GM04504 (cell line): ENCODE measurements around the gene ABHD14A.

Experiments used
- DNase-seq: peaks from one replicate; pipeline ENCODE4 v3.0.0-alpha.2; 2012; ENCODE audit warnings: low read depth

Gene ABHD14A

DNA sequence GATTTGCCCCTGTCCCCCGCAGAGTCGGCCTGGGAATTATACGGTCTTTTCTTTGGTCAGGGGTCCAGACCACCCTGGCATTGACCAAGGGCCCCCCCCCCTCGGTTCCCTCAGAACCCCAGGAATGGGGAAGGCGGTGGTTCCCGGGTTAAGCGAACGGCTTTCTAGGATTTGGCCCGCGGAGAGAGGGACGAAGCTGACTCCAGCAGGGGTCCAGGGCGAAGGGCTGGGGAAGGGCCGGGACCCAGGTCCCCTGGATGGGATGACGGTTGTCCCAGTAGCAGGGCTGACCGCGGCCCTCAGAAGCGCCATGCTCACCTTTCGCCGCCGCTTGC is 33.4 kb upstream of the ABHD14A start:
- DNase-seq = no peak

DNA sequence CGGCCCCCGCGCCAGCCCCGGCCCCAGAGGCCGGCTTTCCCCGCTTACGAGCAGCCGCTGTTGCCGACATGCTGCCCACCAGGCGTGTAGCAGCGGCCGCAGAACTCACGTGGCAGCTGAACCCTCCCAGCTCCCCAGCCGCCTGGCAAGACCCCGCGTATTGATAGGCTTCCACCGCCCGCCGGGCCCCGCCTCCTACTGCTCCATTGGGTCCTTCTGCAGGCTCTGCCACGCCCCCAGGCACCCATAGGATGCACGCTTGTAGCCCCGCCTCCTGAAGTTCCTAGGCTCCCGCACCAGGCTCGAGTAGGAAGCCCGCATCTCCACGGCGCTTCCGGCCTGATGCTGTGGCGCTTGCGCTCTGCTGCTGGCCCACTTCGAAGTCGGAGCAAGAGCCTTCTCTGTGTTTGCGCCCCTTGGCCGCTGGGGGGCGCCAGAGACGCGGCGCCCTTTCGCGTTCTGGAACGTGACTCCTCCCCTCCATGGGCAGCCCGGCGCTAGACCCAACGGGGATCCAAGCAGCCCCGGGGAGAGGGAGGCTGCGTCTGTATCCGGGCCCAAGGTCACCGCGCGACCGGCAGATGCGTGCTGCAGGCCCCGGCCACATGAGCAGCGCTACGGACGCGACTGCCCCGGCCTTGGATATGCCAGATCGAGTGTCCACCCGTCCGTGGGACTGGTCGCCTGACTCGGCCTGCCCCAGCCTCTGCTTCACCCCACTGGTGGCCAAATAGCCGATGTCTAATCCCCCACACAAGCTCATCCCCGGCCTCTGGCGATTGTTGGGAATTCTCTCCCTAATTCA is 32.9 kb upstream of the ABHD14A start, which contains the start of the genes PARP3 and RRP9:
Gene PARP3, plus strand, starts transcription at position 566 of the 805 bp plus-strand sequence. CDS start 993 bp downstream, outside the sequence.
Gene RRP9, minus strand, starts transcription at position 107 of the 805 bp plus-strand sequence. Its CDS starts 37 bp downstream, at position 70.
- DNase-seq = peak; percentile 99

DNA sequence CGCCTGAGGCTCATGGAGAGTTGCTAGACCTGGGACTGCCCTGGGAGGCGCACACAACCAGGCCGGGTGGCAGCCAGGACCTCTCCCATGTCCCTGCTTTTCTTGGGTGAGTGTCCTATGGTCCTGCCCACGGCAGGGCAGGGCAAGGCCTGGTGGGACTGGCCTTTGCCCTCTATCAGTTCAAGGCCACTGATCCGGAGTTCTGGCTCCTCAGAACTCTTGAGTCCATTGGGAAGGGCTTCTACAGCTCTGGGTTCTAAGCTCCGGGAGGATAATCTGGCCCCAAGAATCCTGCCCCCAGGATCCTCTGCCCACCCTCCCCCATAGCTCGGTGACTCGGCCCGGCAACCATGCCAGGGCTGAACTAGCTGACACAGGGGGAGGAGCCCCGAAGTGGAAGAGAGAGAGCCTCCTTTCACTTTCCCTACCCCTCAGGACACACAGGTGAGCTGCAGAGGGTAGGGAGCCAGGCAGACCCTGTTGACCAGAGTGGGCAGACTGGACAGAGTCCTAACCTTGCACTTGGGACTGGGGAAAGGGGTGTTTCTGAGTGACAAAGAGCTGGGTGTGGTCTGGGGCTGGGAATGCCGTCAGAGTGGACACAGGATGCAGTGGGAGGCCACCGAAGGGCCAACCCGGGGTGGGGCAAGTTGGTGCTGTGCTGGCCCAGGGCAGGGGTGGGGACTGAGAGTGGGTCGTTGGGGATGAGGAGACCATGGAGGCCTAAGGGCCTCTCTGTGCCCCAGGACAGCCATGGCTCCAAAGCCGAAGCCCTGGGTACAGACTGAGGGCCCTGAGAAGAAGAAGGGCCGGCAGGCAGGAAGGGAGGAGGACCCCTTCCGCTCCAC is 32.0 kb upstream of the ABHD14A start:
- peak; percentile 57 for DNase-seq

DNA sequence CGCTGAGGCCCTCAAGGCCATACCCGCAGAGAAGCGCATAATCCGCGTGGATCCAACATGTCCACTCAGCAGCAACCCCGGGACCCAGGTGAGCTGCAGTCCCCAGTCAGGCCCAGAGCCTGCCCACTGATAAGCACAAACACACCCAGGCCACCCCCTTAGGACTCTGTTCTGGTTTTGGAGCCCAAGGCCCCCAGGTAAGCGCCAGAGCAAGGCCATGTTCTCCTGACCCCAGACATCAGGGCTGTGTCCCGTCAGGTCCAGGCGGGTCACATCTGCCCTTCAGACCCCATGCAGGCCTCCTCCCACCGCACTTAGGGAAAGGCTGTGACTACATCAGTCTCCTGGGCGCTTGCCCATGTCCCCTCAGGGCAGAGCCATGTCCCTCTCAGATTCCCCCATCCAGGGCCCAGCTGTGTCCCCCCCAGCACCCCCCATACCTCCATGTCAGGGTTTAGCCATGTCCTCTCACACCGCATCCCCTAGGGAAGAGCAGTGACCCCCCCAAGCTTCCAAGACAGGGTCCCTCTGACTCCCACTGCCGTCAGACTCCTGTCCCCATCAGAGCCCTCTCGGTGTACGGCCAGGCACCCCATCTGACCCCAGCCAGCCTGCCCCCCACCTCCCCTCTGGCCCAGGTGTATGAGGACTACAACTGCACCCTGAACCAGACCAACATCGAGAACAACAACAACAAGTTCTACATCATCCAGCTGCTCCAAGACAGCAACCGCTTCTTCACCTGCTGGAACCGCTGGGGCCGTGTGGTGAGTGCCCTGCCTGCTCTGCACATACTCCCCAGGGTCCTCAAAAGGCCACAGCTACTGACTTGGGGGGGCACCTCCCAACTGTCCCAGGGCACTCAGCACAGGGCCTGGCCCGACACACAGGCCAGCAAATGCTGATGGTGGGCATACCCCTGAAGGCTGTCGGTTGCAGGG is 31.1 kb upstream of the ABHD14A start:
- no peak for DNase-seq

DNA sequence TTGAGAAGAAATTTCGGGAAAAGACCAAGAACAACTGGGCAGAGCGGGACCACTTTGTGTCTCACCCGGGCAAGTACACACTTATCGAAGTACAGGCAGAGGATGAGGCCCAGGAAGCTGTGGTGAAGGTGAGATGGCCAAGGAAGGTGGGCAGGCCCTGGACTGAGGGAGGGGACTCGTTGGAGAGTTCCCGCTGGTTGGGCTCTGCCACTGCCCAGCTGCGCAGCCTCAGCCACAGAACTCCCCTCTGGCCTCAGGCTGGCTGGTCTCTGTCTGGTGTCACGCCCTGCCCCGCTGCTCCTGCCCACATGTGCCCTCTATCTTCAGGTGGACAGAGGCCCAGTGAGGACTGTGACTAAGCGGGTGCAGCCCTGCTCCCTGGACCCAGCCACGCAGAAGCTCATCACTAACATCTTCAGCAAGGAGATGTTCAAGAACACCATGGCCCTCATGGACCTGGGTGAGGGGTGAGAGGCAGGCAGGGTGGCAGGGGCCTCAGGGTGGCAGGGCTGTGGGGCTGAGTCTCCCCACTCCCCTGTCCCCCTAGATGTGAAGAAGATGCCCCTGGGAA is 30.3 kb upstream of the ABHD14A start:
- no peak for DNase-seq

DNA sequence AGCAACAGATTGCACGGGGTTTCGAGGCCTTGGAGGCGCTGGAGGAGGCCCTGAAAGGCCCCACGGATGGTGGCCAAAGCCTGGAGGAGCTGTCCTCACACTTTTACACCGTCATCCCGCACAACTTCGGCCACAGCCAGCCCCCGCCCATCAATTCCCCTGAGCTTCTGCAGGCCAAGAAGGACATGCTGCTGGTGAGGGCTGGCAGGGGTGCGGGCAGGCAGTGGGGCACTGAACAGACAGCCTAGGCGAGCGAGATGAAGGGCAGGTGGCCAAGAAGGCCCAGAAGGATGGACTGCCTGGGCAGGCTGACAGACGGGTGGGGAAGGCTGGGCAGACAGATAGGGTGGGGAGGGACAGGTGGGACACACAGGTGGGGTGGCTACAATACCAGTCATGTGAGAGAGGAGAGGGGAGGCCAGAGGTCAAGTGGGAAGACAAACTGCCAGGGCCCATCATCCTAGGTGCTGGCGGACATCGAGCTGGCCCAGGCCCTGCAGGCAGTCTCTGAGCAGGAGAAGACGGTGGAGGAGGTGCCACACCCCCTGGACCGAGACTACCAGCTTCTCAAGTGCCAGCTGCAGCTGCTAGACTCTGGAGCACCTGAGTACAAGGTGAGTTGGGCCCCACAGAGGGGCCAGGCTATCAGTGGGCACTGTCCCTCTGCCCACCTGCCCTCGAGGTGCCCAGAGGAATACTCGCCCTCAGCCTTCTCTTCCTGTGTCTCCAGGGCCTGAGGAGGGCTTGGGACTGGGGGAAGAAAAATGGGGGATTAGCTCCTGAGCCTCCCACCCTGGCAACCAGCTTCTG is 29.6 kb upstream of the ABHD14A start:
- no peak for DNase-seq

DNA sequence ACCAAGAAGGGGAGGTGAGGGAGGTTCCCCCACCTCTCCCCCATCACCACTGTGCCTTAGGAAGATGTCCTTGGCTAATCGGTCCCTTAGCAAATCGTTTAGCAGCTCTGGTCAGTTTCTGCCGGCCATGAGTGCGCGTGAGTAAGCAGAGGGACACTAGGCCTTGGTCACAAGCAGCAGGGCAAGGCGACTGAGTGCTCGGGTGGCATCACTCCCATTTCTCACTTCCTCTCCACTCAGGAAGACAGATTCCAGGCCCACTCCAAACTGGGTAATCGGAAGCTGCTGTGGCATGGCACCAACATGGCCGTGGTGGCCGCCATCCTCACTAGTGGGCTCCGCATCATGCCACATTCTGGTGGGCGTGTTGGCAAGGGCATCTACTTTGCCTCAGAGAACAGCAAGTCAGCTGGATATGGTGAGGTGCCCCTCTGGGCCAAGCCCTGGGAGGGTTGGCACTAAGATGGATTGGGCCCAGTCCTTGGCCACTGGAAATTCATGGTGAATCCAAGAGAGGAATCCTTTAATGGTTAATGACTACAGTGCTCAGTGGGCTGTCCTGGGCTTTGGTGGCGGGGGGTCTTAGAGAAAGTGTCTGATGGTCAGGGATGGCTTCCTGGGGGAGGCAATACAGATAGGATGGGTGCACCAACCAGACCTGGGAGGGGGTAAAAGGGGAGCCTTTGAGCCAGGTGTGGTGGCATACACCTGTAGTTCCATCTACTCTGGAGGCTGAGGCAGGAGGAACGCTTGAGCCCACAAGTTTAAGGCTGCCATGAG is 28.7 kb upstream of the ABHD14A start:
- no peak for DNase-seq

DNA sequence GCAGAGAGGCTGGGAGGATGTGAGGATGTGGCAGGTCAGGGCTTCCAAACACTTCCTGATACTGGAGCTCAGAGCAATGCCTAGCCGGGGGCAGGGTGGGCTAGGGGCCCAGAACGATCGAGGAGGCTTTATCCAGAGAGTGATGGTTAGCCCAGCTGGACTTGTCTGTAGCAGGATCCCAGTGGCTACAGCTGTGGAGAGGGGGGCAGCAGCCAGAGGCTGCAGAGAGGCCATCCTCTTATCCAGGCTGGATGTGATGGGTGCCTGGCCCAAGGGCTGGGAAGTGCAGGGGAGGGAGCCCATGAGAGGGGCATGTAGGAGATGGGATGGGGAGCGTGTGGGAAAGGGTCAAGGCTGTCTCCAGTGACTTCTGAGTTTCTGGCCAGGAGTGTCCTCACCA is 28.1 kb upstream of the ABHD14A start:
- DNase-seq = no peak

DNA sequence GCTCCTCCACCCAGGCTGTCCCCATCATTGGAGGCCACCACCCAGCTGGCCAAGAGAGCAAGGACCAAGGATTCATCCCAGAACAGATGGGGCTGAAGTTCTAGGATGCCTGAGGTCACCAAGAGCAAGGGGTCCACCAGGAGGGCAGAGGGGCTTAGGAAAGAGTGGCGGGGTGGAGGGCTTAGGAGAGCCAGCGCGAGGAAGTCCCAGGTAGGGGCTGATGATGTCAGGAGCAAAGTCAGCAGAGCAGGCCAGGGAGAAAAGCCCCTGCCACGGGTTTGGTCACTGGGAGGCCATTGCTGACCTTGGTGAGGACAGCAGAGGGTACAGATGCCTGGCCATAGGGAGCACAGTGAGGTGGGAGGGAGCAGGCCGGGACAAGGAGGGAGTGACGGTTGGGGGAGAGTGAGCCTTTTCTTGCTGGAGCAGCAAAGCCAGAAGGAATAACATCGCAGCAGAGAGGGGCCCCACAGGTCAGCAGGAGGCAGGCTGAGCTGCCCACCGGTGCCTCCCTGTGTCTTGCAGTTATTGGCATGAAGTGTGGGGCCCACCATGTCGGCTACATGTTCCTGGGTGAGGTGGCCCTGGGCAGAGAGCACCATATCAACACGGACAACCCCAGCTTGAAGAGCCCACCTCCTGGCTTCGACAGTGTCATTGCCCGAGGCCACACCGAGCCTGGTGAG is 27.5 kb upstream of the ABHD14A start:
- no peak for DNase-seq

DNA sequence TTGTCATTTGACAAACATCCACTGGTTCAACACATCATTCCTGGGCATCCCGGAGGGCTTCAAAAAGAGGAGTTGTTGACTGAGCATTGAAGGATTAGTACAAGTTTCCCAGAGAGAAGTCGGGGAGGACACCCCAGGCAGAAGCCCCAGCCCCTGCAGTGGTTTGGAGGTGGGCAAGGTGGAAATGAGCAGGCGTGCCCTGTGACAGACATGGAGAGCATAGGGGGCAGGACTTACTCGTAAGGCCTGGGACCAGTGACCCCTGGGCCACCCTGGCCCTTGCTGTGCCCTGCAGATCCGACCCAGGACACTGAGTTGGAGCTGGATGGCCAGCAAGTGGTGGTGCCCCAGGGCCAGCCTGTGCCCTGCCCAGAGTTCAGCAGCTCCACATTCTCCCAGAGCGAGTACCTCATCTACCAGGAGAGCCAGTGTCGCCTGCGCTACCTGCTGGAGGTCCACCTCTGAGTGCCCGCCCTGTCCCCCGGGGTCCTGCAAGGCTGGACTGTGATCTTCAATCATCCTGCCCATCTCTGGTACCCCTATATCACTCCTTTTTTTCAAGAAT is 26.8 kb upstream of the ABHD14A start:
- DNase-seq = no peak

DNA sequence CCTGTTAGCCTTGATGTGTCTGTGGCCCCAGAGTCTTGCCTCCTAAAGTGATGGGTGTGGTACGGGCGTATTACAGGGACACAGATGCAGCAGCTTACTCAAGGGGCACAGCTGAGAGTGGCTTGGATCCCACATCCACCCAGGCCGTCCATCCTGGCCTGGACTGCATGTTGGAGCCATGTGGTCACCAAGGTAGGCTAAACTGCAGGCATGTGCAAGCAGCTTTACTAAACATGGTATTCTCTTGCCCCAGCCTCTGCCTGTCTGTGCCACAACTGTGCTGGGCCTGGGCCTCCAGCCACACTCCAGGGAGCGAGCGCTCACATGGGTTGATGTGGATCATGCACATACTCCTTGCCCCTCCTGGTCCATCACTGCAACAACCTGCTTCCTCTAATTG is 25.7 kb upstream of the ABHD14A start:
- DNase-seq = no peak

DNA sequence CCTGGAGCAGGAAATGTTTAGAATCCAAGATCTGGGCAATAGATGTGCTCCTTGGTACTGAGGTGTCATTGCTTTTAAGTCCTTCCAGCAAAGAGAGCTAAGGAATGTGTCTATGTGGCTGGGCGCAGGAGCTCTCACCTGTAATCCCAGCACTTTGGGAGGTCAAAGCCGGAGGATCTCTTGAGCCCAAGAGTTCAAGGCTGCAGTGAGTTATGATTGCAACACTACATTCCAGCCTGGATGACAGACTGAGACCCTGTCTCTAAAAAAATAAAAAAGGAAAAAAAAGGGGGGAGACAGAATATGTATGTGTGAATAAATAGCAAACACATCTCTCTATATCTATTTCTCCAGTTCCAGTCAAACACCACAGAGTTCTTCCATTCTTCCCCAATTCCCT is 24.0 kb upstream of the ABHD14A start:
- no peak for DNase-seq

DNA sequence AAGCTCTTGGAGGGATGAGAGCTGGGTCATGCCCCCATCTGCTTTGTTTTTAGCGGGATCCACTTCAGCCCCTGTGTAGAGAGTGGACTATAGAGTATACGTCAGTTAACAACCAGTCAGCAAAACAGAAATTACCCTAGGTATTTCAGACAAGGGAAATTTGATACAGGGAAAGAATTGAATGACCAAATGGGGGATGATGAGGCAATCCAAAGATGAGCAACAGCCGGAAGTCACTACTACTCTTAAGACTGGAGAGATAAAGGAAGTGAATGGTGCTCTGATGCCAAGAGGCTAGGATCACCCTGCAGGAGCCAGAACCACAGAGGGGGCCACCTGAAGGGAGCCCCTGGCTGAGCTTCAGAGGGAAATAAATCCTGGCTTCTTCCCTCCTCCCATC is 21.4 kb upstream of the ABHD14A start:
- DNase-seq = no peak

DNA sequence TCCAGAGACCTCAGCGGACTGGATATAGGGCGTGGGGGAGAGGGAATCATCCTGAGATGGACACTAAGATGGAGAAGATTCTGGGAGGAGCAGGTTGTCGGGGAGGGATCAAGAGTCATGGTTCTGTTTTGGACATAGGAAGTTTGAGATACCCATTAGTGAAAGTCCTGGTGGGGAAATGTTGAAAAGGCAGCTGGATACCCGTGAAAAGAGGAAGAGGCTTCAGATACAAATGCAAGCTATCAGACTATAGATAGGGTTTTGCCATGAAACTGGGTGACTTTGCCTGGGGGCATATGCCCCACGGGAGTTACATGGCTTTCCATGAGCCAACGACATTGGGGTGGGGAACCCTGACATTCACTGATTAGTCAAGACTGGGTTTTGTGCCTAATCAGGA is 20.8 kb upstream of the ABHD14A start:
- DNase-seq = no peak

DNA sequence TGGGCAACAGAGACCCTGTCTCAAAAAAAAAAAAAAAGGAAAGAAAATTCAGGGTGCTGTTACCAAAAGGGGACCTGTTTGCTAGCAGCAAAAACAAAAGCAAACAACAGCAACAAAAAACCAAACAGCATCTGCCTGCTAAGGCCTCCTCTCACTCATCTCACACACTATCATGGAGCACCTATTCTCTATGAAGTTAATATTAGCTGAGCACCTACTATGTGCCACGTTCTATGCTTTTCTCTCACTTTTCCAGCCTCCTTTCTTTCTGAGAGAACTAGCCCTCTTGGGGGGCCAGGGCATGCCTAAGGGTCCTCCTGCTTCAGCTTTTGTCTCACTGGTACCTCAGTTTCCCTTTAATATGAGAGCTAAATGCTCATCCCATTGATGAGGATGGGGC is 20.2 kb upstream of the ABHD14A start:
- DNase-seq = no peak

DNA sequence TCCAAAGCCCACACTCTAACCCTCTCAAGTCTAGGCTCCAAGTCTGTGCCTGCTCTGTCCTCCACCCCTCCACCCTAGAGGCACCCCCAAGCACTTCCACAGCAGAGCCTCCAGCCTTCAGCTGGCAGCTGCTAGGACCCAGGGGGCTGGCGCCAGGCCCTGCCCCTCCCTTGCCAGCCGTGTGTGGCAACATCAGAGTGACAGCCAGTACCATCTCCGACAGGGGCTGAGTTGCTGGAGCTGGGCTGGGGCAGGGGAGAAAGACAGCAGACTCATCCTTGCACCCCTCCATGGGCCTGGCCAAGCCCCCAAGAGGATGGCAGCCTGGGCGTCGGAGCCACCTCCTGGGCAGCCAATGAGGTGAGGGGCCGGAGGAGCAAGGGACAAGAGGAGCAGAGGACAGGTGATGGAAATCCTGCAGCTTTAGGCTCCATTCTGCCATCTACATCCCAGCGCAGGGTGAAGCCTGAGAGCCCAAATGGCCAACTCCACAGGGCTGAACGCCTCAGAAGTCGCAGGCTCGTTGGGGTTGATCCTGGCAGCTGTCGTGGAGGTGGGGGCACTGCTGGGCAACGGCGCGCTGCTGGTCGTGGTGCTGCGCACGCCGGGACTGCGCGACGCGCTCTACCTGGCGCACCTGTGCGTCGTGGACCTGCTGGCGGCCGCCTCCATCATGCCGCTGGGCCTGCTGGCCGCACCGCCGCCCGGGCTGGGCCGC is 19.5 kb upstream of the ABHD14A start, which contains the start of gene GPR62:
Gene GPR62, plus strand, starts transcription at position 207 of the 718 bp plus-strand sequence. Its CDS starts 272 bp downstream, at position 479.
- no peak for DNase-seq

DNA sequence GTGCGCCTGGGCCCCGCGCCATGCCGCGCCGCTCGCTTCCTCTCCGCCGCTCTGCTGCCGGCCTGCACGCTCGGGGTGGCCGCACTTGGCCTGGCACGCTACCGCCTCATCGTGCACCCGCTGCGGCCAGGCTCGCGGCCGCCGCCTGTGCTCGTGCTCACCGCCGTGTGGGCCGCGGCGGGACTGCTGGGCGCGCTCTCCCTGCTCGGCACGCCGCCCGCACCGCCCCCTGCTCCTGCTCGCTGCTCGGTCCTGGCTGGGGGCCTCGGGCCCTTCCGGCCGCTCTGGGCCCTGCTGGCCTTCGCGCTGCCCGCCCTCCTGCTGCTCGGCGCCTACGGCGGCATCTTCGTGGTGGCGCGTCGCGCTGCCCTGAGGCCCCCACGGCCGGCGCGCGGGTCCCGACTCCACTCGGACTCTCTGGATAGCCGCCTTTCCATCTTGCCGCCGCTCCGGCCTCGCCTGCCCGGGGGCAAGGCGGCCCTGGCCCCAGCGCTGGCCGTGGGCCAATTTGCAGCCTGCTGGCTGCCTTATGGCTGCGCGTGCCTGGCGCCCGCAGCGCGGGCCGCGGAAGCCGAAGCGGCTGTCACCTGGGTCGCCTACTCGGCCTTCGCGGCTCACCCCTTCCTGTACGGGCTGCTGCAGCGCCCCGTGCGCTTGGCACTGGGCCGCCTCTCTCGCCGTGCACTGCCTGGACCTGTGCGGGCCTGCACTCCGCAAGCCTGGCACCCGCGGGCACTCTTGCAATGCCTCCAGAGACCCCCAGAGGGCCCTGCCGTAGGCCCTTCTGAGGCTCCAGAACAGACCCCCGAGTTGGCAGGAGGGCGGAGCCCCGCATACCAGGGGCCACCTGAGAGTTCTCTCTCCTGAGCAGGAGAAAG is 18.7 kb upstream of the ABHD14A start:
- DNase-seq = no peak
